Mammary epithelial cell (primary cell): ENCODE measurements around the gene KCNIP4.

Experiments used
- CTCF ChIP-seq, 2 donors: IDR thresholded peaks in 1 of 2; conservative IDR thresholded peaks in 1 of 2; 2 replicates each; pipeline ENCODE4 v1.5.1; 2011 to 2012; ENCODE audit warnings: inconsistent platforms in 2 of 2, low read length in 2 of 2, mild to moderate bottlenecking in 2 of 2, control low read depth in 1 of 2, low read depth in 1 of 2; ENCODE audit not compliant: insufficient read depth in 1 of 2; ENCODE audit errors: extremely low read depth in 1 of 2
- EZH2 ChIP-seq: IDR thresholded peaks from 2 replicates; pipeline ENCODE4 v1.6.1; 2012; ENCODE audit warnings: low read length, inconsistent platforms, borderline replicate concordance

- TF ChIP-seq CTCF (conservative IDR thresholded peaks at IDR 0.05 in 1 of 2, IDR thresholded peaks at IDR 0.05 in 1 of 2; ENCODE audit: extremely low read depth in 1 of 2, insufficient read depth in 1 of 2, low read depth in 1 of 2, low read length in 2 of 2) (no peak), EZH2 (no peak)
These were observed 567.7 kb downstream of the KCNIP4 start for GRCh38 chr4:21380861-21381260.
